ENCODE measurements around the gene SLC12A3.

Gene SLC12A3

DNA sequence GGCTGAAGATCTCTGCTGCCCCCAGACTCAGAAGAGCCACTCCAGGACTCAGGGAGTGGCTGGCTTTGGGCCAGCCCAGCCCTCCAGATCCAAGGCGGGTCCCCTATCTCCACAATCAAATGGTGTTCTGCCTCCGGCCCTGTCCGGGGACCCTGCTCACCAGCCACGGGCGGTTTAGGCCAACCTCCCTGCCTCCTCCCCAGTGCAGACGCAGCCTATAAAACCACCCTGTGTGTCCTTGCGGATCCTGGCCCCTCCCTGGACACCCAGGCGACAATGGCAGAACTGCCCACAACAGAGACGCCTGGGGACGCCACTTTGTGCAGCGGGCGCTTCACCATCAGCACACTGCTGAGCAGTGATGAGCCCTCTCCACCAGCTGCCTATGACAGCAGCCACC, at the start of gene SLC12A3:
Gene SLC12A3, plus strand, starts transcription at position 248 of the 400 bp plus-strand sequence. Its CDS starts 29 bp downstream, at position 277.
- no peak for DNase-seq

- no peak for DNase-seq
Observed at GRCh38 chr16:56815721-56816120, 49.3 kb upstream of the SLC12A3 start.

- no peak for DNase-seq
Observed at GRCh38 chr16:56817056-56817455, 48.0 kb upstream of the SLC12A3 start.

DNA sequence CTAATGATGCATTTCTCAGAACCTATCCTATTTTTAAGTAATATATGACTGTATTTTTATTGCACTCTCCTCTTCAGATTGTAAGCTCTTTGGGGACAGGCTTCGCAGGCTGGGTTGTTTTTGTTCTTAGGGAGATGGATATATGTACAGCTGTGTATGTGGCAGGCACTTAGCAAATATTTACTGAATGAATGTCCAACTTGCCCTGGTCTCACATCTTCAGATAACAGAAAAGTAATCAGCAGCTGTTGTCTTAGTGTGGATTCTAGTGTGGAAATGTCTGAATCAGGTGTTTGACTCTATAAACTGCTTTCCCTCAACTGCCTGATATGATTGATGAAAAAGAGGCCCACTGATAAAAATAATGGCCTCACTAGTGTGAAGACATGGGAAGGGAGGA, 47.1 kb upstream of the SLC12A3 start:
- no peak for DNase-seq

DNA sequence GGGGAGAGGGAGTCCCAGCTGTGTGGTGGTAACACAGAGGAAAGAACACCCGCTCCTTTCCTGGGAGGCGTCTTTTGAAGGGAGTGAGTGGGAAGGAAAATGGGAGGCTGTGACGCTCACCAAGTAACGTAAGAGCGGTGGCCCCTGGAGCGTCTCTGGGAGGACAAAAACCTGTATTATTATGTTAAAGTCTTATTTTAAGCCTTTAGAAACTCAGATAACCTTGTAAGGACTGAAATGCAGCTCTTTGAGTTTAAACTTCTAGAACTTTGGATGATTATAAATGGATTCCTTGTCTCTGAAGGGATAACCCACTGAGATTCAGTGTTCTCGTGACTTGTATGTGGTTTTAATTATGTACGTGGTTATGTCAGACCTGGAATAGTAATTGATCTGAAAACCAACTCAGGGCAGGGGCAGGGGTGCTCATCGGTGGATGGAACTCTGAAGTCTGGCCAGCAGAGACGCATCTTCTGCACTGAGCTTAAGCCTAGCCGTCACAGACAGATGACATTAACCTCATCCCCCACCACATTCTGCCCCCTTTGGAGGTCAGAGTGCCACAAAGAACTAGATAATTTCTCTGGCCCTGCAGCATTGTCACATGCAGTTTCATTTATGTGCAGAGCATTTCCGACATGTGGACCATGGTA, 41.8 kb upstream of the SLC12A3 start:
- no peak for DNase-seq

DNA sequence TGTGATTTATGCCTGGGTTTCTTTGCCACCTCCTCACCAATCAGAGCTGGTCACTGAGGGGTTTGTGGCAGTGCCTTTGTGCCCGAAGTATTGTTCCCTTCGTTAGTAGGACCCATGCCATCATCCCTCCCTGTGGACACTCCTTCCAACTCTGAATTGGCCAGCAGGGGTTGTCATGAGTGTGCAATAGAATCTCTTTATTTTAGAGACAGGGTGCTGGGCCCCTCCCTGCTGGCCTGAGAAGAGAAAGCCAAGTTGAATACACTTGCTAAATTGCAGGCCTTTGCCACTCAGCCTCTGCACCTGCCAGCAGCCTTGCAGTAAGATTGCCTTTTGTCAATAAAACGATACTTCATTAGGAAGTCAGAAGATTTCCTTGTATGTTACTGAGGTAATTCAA, 40.7 kb upstream of the SLC12A3 start:
- no peak for DNase-seq

GRCh38 chr16:56824804-56825203, 40.2 kb upstream of the SLC12A3 start:
- DNase-seq = no peak

- no peak for DNase-seq
Observed at GRCh38 chr16:56825826-56826225, 39.2 kb upstream of the SLC12A3 start.

DNA sequence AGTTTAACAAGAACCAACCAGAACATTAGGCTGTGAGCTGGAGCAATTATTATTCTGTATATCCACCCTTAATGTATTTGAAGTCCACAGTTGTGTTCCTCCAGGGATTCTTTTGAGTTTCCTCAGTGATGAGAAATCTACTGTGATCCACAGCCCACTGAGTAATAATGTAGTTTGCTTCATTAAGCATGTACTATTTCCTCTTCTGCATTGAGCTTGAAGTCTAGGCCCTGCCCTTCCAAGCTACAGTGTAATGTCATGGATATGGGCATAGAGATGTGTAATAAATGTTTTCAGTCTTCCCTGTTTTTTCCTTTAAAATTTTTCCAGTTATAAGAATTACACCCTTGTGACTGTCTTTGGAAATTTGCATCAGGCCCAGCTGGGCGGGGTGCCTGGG, 36.4 kb upstream of the SLC12A3 start:
- DNase-seq = no peak

DNA sequence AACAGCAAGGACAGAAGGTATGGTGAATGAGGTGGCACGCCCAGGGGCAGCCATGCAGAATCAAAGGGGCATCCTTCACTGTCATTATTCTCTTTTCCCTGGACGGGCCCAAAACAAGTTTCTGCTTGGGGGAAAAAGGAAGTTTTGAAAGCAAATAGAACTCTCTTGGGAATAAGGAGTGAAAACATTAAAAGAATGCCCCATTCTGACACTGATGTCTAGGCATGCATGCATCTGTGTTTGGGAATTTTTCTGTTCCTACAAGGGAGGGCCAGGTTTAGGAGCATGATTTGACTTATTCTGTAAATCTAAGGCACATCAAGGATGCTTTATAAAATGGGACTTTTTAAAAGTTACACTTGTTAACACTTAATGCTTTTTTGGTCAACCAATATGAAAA, 34.3 kb upstream of the SLC12A3 start:
- no peak for DNase-seq

DNA sequence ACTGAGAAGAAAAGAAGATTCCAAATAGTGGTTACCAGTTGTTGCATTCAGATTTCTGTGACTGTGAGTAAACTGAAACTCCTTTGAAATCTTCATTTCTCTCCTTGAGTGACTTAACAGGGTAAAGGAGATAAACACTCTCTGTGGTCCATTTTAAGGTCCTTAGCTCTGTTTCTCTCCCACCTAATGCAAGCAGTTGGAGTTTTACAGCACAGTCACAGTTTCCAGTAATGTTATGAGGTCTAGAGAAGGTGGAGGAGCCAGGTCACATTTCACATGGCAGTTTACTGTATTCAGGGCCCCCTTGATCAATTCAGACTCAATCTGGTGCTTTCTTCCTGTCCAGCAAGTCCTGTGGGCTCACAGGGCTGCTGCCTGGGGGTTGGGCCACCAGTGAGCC, 32.2 kb upstream of the SLC12A3 start:
- no peak for DNase-seq

DNA sequence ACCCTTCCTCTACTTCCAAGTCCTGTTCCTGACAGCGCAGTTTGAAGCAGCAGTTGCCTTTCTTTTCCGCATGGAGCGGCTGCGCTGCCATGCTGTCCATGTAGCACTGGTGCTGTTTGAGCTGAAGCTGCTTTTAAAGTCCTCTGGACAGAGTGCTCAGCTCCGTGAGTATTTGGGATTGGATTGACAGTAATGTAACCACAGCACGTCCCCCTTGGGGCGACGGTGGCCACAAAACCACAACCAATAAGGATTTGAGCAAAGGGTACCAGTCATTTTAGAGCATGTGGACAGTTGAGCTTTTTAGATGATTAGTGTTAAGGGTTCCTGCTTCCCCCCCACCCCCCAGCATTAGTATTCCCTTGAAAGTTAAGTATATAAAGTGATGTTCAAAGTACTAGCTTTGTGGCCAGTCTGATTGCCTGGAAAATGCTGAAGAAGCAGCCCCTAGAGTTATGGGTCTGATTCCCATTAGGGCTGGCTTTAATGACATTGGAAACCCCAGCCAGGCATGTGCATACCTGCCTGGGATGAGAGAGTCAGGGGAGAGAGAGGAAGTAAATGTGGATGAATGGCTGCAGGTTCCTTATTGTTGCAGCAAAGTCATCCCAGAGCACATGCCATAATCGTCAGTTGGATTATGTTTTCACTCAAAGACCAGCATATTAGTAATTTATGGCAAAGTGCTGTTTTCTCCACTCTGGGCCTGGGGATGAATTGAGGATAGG, 31.6 kb upstream of the SLC12A3 start:
- DNase-seq = no peak

DNA sequence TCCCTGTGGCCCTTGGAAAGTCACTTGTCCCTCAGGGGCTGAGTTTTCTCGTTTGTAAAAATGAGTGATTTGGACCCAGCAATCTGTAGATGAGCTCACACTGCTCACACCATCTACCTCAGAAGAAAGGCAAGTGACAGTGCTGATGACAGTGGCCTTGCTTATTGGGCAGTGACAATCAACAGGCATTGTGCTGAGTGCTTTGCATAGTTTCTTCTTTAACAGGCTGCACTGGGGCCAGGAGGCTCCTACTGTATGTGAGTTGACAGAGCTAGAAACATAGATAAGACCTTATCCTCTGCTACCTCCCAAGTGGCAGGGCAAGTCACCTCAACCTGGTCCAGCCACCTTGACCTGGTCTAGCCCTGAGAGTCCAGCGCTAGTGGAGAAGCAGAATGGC, 29.7 kb upstream of the SLC12A3 start:
- DNase-seq = no peak

- no peak for DNase-seq
Observed at GRCh38 chr16:56836410-56837230, 28.4 kb upstream of the SLC12A3 start.

GRCh38 chr16:56838622-56839337, 26.2 kb upstream of the SLC12A3 start:
- DNase-seq = no peak

DNA sequence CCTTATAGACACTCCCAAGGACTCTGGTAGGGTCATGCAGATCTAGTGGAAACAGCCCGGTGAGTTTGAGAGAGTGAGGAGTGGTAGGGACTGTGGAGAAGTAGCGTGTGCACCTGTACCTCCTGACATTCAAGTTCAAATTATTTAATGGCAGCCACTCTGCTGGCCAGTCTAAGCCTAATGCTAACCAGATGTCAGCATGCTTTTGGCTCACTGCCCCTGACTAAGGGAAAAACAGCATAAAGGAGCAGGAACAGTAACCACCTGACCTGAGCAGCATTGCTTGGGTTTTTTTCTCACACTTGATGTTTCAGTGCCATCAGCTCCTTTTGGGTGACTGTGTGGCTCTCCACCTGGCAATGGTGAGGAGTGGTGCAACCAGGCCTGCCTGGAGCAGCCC, 23.8 kb upstream of the SLC12A3 start:
- no peak for DNase-seq

DNA sequence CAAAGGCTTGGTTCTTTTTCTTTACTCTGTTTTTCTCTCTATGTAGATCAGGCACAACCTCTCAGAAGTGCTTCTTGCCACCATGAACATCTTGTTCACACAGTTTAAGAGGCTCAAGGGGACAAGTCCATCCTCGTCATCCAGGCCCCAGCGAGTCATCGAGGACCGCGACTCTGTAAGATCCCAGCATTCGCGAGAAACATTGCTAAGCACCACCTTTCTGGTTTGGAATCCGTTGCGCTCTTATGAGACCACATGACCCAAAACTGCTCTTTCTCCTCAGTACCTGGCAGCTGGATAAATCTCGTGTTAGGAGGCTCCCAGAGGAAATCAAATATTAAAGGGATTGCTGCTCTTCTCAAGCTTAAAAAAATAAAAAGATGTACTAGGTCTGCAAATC, 23.3 kb upstream of the SLC12A3 start:
- DNase-seq = no peak

DNA sequence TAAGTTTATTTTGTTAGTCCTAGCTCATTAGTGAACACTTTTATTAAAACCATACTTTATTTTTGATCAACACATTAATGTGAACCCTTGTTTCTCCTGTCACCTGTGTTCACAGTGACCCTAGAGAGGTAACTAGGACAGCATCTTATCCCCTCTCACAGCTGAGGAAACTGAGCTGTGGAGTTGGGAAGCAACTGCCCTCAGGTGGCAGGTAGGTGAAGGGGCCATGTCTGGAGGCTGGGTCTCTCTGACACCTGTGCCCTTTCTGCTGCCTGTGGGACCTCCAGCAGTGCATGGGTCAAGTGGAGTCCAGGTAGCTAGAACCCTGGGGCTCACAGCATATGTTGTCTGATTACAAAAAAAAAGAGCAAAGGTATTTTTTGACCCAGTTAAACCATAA, 22.9 kb upstream of the SLC12A3 start:
- no peak for DNase-seq

DNA sequence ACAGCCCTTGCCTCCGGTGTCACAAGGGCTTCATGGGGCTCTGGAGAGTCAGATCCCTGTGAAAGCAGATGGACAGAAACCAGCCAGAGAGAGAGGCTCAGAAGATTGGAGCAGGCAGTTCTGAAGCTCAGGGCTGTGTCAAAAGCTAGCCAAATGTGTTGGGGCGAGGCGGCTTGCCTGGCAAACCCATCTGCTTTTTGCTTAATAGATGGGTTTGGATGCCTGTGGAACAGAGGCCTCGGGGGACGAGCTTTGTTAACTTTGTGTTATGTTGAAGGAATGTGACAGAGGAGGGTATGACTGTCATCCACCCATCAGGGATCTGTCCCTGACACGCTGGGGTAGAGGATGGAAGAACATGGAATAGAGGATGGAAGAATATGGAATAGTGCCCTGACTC, 21.0 kb upstream of the SLC12A3 start:
- no peak for DNase-seq

DNA sequence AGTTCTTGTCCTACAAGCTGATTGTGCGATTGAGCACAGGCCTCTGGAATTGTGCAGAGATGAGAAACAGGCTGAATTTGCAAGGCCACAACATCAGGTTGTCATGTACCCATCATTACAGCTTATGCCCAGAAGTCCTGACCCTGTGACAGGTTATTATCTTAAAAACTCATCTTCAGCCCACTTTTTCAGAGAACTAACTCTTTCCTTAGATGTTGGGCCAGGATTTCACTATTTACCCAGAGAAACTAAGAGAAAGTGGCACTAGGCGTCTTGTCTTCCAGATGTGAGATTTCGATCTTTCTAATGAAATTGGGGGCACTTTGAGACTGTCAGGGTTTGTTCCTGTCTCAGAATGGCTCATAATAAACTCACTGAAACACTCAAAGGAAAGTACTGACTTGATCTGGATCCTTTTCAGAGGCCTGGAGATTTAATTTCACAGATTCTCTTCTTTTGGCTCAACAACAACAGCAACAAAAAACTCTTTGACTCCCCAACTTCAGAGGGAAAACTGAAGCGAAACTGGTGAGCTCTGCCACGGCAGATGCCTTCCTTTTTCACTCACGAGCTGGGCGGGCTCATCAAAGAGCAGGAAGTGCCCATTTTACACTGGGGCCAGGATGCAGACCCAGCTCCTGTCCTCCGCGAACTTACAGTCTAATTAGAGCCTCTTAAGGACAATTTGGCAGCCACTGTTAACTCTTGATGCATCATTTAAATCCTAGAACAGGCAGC, 17.7 kb upstream of the SLC12A3 start:
- no peak for DNase-seq

DNA sequence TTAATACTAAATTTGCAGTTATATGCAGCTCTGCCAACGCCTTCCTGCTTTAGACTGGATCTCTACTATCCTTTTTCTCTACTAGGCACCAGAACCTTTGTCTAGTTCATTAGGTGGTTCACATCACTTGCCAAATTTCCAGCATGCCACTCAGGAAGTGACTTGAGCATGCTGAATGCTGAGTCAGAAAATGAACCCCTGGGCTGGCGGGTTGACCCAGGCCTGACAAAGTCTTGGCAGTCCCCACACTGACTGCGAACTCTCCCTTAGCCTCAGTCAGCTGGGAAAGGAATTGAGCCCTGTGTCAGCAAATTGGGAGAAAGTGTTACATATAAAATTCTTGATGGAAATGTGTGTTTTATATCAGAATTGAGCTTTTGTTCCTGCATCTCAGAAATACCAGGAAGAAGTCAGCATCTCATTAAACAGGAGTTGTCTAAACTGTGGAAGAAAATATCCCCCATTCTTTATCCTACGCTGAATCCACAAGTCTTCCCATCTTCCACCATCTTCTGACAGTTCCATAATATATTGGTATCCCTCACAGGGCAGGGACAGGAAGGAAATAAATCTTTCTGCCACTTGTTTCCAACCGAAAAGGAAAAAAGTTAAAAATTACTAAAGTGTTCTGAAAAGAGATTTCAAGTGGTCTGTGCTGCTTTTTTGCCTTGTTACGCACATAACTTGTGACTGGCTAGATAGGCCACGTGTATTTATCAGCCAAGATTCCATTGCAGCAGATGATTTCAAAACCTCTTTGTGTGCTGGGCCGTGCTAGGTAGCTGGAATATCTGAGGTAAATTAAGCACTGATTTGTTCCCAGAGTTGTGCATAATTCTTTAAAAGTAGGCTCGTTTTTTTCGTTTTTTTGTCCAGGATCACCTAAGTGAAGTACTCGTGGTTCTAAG, 16.7 kb upstream of the SLC12A3 start:
- no peak for DNase-seq

Measured in DMS153 (cell line).